ENCODE results near the gene SLC12A8.
A peak's percentile ranks its signal among the peaks of the same experiment; 100 is the strongest.

SLC12A8 gene

DNA sequence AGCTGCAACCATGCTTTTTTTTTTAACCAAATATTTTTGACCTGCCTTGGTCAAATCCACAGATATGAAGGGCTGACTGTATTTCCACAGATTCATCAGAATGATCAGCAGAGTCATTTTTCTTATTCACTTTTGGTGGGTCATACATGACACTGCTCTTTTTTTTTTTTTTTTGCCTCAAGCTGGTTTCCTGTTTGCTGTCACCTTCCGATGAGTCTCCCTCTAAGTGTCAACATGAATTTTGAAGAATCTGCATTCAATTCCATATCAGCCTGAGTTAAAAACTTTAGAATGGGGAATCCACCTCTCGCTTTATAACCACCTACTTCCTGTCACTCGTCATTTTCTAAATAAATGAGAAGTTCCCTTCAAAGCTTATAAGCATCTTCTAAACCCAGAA, 2.2 kb upstream of the SLC12A8 start:
- DNase-seq = no peak

DNA sequence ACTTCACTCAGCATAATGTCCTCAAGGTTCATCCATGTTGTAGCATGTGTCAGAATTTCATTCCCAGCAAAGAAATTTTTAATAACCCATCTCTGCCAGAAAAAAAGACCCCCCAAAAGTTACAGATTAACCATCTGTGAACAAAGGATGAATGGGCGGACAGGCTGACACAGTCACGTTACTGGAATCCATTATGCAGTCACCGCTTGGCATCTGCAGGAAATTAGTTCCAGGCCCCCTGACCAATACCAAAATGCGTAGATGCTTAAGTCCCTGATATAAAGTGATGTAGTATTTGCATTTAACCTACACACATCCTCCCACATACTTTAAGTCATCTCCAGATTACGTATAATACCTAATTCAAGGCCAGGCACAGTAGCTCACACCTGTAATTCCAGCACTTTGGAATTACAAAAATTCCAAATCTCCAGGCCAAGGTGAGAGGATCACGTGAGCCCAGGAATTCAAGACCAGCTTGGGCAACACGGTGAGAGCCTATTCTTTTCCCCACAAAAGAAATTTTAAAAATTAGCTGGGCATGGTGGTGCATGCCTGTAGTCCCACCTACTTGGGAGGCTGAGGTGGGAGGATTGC, 1.5 kb upstream of the SLC12A8 start:
- no peak for DNase-seq

DNA sequence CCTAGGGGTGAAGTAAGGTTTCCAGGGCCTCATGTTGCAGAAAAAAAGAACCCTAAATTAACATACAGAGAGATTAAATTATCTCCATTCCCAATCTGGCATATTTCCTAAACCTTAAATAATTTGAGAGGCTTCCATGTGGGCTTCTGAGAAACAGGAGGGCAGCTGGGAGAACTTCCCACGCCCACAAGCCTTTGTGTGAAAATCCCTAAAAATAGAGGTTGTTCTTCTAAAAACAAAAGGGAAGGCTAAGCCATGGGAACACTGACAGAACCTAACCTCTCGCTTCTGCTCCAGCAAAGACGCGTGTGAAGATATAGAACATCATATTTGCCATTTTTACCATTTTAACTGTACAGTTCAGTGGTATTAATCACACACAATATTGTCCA, 812 bp upstream of the SLC12A8 start:
- no peak for DNase-seq

DNA sequence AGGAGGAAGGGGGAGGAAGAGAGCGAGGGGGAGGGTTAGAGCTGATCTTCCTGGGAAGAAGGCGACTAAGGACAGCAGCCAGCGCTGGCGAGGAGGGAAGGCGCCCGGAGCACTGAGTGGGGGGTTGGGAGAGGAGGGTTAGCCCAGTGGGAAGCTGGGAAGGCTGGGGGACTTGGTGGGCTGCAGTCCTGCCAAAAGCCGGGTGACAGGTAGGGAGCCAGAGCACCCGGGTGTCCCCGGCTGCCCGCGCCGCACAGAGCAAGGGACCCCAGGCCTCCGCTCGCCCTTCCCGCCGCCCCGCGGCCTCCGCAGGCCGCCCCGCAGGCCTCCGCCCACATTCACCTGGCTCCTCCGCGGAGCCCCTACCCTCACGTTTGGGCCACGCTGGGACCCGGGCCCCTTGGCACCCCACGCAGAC, 448 bp downstream of the SLC12A8 start:
- DNase-seq = no peak

DNA sequence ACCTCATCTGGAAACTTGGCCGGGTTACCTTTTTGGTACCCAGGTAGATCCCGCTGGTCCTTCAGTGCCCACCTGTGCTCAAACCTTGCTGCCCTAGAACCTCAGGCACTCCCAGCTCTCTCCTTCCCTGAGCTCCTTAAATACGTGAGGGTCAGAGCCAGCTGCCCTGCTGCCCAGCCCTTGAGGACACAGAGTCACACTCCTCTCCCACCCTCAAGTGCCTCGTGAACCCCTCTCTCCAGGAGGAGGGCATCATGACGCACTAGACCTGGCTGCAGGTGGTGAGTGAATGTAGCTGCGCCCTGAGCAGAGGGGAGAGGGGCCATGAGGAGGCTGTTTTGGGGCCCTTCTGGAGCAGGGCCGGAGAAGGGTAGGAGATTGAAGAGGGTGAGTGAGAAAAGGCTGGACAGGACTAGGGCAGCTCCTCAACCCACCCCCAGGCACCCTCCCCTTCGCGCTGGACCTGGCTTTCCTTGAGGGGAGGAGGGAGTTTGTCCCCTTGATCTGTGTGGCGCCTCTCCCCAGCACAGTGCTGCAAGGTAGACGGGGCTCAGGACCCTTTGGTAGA, 941 bp downstream of the SLC12A8 start:
- DNase-seq = no peak

DNA sequence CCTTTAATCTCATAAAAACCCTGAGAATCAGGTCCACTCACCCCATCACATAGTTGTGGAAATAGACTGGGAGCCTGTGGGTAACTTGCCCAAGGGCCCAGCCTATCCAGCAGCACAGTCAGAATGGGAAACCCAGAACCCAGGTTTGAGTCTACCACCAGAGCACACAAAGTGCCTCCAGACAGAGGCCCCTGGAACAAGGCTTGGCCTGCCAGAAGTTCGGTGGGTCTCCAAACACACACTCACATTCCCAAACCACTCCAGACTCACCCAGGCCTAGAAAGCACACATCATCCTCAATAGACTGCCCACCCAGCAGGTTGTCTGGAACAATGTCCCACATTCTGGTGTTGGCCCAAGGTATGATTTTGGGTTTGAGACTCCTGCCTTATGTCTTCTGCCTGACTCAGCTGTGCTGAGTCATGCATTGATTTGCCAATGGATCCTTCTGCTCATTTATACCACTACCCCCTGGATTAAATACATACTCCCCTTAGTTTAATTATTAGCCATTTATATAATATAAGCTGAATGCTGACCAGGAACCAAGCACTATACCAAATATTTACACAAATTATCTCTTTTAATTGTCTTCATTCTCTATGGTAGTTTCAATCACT, 4.5 kb downstream of the SLC12A8 start:
- peak in 1 of 2 experiments; percentile 36 for DNase-seq

DNA sequence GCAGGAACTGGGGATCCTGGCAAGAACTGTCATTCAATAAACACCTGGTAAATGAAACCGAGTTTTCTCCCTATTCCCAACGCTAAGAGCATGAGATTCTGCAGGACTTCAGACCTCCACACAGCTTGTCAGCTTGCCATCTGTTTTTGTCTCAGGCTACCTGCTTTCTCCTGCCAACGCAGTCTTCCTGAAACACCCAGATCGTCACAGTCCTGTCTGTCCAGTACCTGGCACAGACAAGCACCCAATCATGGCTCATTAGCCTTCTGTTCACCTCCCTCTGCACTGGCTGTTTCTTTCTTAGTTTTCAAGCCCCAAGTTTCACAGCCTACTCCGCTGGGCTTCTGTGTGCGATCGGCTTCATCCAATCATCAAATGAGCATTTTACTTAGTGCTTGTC, 5.0 kb downstream of the SLC12A8 start:
- DNase-seq = peak in 1 of 2 experiments; percentile 64

DNA sequence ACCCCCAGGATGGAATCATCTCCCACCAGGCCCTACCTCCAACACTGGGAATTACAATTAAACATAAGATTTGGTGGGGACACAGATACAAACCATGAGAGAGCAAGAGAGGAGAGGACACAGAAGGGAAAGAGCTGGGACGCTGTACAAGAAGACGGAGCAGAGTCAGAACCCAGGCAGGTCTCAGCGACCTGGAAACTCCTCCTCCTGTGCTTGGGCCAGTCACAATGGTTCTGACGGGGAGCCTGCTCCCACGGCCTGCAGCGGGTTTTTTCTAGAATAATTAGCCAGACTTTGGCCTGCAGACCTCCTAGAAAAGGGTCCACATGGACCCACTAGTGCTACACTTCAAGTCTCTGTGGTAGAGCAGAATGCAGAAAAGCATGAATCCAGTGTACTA, 5.6 kb downstream of the SLC12A8 start:
- DNase-seq = no peak

DNA sequence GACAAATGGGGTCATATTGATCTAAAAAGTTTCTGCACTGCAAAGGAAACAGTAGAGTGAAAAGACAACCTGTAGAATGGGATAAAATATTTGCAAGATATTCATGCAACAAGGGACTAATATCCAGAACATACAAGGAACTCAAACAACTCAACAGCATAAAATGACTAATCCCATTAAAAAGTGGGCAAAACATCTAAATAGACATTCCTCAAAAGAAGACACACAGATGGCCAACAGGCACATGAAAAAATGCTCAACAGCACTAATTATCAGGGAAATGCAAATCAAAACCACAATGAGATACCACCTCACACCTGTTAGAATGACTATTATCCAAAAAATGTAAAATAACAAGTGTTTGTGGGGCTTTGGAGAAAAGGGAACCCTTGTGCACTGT, 8.8 kb downstream of the SLC12A8 start:
- DNase-seq = no peak

DNA sequence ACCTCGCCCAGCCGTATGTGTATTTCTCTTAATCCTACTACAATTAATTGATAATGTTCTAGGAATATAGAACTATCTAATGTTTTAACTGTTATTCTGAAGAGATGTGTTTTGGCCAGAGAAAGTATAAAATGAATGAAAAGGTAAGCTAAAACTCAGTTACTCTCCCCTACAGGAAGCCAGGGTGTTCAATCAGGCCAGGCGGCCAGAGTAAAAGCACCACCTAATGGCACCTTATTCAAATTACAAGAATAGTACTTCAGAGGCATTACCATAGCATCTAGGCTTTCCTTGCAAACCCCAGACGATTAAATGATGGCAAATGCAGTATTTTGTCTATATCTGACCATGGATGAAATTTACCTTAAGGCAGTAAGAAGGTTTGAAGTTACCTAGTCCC, 10.4 kb downstream of the SLC12A8 start:
- DNase-seq = peak in 1 of 2 experiments; percentile 37

DNA sequence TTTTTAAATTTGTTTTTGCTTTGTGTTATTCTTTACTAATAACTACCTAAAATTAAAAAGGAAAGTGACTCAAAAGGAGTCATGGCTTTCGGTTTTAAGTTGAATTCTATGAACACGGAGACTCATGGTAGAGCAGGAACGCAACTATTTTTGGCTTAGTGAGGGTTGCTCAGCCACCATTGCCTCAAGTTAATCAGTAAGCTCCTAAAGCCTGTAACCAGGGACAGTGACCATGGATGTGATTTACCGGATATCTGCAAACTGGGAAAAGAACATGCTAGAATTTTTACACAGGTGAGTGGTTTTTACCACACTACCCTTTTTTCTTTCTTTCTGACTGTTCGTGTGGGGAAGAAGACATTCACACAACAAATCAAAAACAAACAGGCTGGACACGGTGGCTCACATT, 11.8 kb downstream of the SLC12A8 start:
- no peak for DNase-seq

DNA sequence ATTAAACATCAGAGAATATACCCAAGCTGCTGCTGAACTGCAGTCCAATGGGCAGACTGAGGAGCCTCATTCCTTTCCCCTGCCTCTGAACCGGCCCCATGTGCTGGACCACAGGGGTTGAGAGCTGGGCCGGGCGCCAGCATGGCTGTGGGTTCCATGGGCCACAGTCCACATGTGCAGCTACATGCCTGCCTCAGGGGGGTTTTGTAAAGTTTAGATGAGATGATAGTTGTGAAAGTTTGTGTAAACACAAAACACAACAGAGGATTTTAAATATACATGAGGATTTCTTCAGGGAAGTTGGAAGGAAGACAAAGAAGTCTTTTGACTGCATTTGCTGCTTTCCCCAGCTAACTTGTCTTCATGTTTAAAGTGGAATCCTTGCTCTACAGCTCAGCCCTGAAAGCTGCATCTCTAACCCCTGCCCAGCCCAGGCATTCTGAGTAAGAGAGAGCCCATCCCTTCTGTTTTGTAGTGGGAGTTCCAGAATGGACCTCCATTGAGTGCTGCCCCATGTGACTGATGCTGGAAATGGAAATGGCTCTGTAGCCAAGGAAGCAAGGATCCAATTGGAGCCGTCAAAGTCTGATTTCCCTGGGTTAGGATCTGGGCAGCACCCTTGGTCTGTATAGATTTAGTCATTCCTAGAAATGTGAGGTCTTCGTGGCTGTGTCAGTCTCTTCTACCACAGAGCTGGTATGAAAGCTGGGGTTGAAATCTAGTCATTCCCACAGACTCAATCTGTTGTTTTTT, 17.5 kb downstream of the SLC12A8 start:
- DNase-seq = peak in 1 of 2 experiments; percentile 14

DNA sequence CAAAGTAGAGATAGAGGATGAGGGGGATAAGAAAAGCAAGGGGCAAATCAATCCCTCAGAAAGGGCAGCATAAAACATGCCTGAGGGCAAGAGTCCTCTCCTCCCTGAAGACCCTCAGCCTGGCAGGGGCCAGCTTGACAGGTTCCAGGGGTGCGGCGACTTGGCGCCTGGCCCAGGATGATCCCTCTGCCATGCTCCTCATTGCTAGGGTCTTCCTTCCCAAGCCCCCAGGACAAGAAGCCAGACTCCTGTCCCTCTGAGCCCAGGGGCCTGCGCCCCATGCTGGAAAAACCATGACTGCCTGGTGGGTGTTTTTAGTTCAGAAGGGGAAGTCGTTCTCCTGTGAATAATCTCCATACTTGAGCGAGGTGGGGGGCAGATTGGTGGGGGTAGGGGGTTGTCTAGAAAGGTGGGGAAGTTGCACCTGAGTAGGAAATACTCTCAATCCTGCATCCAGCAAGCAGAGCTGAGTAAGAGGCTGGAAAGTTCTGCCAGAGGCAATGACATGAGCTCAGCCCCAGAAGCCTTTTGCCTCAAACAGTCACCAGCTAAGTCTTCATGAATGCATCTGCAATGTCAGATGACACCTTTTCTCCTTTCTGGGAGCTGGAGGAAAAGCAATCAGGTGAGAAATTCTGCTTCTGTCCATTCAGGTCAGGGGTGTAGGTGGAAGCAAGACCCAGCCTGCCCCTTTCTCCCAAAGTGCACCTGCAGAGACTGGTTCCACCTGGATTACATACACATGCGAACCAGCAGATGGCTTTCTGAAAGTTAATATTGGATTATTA, 18.3 kb downstream of the SLC12A8 start:
- DNase-seq = no peak

DNA sequence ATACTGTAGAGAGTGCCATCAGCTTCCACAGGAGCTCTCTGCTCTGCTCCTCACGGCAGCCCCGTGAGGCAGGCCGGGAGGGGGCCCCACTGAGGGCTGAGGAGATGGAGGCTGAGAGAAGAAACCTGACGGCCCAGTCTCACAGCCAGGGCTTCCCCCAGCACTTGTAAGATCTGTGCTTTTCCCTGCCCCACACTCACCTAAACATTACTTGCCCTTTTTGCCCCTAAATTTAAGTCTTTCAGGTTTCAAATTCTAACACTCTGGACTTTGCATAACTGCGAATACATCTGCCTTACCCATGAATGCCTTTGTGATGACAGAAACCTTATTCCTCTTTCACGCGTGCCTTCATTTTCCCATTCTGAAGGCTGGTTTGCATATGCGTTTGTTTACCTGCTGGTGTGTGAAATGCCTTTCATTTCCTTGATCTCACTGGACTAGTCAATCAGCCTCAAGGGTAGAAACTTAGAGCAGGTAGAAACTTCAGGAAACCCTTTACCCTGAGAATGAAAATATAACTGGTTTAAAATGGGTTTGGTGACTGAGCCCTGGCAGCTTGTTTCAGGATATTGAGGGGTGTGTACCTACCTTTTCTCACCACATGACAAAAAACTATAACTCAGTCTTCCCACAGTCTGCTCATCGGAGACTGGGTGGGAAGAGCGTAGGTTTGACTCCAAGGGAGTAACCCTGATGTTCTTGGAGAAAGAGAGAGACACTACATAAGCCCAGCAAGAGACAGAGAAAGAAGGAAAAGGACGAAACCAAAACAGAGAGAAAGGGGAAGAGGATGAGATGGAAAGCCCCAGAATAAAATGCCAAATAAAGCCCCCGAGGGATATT, 20.1 kb downstream of the SLC12A8 start:
- no peak for DNase-seq

DNA sequence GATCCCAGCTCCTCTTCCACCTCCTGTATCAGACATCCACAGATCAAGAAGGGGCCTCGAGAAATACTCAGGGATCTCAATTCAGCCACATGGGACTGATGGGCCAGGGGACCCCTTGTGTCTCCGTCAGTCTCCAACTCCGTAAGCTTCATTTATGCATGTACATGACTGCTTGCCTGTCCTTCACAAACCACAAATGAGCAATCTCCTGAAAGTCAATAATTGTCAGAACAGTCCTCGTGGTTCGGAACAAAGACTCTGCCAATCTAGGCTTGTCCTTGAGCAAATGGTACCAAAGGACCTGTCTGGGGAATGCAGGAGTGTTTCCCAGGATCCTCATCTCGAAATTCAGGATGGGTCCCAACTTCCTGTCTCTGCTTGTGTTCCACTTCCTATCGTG, 20.8 kb downstream of the SLC12A8 start:
- DNase-seq = no peak

DNA sequence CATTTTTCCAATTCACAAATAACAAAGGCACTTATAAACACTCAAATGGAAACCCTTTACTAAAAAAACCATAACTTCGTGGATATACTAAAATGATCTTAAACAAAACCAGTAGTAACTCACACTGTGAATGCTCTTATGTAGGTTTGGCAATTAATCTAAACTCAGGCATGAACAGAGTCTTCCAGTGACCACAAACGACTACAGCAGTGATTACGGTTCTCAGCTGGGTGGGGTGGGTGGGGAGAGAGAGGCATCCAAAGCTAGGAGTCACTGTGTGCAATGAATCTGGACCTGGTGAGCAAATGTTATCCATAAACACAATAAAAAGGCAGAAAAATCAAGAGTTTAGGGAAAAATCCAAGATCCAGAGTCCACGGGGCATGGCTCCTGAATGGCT, 21.3 kb downstream of the SLC12A8 start:
- no peak for DNase-seq

DNA sequence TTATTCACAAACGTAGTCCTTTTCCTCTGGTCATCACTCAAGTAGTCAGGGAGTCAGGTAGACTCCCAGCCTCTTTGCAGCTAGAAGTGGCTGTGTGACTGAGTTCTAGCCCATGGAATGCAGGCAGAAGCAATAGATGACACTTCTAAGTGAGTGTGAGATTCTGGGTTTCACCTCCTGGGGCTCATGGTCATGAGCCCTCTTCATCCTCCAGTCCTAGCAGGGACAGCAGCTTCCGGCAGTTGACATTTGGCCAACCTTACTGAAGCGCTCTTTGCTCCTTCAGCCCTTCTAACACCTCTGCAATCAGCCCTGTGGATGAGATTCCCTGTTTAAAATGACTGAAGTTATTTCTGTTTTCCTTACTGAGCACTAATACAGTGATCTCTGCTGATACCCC, 21.8 kb downstream of the SLC12A8 start:
- DNase-seq = no peak

DNA sequence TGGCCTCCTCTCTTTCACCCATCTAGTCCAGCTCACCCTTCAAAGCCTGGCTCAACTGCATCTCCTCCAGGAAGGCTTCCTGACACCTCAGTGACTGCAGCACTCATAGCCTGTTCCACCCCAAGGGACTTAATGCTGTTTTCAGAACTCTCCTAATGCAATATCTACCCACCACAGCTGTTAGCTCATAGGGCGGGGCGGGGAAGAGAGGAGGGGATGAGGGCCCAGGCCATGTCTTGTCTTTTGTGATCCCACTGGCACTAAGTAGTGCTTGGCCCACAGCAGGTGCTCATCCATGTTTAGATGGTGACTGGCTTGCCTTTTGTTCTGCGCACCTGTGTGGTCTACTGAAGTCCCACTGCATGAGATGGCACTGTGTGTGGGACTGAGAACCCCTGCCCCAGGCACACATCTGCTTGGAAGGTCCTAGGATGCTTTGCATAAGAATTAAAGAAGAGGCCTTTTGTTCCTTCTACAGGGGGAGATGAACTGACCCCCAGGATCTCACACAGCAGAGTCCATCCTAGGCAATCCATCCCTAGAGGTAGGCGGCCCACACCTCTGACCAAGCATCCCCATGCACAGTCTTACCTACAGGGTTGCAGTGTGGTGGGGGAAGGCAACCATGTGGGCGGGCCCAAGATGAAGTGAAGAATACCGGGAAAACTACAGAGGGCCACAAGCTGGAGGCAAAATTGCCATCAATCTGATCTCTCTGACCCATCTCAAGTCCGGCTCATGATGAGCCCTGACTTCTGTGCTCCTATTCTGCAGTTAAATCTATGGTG, 23.0 kb downstream of the SLC12A8 start:
- DNase-seq = no peak

DNA sequence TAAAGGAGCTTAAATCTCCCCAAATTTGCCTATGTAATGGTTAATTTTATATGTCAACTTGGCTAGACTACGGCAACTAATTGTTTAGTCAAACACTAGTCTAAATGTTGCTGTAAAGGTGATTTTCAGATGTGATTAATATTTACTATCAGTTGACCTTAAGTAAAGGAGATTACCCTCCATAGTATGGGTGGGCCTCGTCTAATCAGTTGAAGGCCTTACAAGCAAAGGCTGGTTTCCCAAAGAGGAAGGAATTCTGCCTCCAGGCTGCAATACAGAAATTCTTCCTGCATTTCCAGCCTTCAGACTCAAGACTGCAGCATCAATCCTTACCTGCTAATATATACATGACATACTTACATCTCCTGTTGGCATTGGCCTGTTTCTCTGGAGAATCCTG, 23.6 kb downstream of the SLC12A8 start:
- no peak for DNase-seq

DNA sequence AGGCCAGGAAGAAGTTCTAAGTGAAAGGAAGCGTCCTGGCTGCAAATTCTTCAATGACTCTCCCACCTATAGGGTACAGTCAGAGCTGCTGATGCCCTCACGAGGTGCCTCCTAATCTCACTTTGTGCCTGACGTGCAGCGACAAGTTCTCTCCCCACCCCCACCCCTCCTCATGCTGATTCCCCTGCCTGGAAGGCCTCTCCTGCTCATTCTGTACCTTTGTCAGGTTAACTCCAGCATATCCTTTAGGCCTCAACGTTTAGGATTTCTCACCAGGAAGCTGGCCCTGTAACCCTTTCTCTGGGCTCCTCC, 25.0 kb downstream of the SLC12A8 start:
- DNase-seq = no peak

DNA sequence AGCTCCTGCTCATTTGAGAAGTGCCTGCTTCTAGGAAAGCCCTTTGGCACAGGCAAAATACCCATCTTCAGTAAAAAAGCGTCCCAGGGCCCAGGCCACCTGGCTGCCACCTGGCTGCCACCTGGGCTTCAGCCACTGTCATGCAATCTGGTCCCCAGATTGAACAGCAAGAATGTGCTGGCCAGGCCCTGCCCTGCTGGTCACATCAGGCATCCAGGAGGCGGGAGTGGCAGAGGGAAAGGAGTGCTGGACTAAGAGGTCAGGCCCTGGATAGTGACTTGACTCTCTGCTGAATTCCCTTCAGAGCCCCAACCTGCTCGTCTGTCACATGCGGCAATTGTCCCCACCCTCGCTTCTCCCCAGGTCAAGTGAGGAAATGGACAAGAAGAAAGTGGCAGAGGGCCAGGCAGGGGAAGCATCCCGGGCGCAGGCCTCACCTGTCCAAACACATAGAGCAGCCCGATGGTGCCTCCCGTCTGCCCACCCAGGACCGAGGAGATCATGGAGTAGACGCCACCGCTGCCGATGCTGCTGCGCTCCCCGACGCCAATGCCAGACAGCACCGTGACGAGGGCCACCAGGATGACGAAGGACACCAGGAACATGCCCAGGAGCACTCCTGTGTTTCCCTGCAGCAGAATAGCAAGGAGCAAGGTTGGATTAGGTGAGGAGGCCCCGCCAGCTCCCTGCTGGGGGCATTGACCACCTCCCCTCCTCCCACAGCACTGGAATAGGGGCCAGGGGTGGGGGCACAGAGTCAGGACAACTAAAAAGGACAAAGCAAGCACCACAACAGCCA, 25.5 kb downstream of the SLC12A8 start:
- DNase-seq = no peak
